Measurements from ENCODE around the gene GATA5.

Gene GATA5

DNA sequence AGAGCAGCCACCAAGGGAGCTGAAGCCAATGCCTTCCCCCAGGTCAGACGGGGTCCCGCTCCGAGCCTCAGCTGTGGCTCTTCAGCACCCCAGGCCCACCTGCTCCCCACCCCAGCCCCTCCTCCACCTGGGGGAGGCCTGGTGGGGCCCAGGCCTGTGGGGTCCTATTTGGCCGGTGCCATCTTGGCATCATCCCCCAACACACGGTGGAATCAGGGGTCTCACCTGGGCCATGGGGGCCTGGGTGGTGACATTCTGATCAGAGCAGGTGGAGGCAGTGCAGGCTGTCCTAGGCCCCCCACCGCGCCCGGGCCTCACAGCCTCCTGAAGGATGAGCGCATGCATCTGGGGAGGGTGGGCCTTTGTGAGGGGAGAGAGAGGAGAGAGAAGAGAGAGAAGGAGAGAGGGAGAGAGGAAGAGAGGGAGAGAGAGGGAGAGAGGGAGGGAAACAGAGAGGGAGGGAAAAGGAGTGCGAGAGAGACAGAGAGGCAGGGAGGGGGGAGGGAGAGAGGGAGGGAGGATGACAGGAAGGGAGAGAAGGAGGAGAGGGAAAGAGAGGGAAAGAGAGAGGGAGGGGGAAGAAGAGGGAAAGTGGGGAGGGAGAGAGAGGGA is 24.5 kb downstream of the GATA5 start:
- DNase-seq: no peak

DNA sequence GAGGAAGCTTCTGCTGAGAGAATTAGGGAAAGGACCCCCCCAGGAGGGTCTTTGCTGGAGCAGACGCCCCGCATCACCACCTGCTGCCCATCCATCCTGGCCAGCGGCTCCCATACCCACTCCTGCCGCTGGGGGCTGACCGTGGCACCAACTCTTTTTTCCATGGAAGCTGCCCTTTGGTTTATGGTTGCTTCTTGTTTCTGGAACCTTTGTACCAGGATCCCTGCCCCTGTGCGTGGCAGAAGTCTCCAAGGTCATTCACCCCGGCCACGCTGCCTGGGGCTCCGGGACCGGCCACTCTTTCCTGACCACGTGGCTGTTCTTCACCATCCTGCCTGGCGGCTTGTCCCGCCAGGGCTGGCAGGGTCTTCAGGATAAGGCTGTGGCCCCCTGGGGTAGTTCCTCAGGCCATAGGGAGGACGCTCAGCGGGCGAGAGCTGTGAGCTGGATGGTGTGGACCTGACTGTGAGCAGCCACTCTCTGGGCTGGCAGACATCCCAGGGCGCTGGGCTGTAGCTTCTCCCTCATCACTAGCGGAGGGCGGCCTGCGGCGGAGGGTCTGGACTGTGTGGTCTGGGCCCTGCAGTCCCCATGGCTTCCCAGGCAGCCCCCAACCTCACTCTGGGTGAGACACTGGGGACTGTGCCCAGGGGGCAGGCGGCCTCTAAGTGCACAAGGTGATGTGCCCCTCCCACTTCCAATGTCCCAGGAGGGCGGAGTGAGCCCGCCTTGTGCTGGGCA is 25.7 kb downstream of the GATA5 start:
- DNase-seq: no peak

DNA sequence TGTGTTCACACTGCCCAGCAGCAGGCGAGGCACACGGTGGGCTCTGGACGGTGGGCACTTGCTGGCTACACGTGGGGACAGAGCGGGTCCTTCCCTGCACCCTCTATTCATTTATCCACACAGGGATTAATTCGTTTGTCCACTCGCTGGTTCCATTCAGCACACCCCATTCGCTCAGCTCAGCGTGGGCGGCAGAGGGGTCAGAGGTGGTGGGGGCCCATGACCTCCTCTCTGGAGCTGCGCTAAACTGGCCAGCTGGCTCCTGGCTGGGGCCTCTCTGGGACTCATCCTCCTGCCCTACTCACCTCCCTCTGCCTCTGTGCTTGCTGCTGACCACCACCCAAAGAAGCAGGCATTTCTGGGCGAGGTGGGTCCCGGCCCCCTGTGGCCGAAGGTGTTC is 27.0 kb downstream of the GATA5 start:
- DNase-seq: no peak

DNA sequence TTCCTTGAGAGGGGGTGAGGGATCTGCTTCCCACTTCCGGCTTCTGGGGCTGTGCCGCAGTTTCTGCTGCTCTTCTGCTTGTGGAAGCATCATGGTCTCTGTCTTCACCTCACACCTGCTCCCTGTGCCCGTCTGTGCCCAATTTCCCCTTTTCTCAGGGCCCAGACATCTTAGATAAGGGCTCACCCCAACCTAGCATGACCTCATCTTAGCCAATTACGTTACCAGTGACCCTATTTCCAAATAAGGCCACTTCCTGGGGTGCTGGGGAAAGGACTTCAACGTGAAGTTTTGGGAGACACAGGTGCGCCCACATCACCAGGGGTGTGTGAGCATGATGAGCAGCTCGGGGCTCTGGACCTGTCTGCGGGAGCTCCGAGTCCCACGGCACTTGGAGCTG is 27.8 kb downstream of the GATA5 start:
- no peak for DNase-seq

DNA sequence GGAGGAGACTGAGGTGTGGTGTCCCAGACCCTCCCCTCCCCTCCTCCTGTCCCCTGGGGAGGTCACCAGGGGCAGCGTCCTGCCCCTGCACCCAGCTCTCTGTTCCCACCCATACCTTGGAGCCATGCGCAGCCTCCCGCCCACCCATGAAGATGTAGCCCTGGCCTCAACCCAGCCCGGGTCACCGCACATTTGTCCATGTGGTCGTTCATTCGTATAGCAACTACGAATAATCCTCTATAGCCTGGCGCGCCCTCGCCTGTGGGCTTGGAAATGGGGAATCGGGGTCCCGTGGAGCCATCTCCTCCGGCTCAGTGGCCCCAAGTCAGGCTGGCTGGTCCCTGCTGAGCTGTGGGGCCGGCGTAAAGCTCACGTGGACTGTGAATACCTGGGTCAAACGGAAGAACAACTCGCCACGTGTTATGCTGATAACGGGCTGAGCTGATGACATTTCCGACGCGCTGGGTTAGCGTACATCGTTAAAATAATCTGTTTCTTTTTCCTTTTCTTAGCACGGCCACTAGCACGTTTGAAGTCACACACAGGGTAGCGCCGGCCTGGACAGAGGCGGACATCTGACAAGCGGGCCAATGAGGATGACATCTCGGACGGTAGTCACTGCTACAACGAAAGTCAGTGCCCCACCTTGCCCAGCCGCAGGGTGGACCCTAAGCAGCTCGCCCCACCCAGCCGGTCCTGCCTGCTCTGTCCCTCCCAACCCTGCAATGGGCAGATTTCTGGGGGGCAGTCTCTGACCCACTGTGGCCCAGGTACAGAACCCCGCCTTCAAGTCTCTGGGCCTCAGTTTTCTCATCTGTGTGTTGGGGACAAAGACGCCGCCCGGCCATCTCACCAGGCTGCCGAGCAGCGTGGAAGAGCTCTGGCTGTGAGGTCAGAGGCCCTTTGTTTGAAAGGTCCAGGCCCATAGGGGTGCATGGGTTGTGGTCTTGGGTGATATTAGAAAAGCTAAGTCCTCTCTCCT is 28.6 kb downstream of the GATA5 start:
- DNase-seq: no peak

DNA sequence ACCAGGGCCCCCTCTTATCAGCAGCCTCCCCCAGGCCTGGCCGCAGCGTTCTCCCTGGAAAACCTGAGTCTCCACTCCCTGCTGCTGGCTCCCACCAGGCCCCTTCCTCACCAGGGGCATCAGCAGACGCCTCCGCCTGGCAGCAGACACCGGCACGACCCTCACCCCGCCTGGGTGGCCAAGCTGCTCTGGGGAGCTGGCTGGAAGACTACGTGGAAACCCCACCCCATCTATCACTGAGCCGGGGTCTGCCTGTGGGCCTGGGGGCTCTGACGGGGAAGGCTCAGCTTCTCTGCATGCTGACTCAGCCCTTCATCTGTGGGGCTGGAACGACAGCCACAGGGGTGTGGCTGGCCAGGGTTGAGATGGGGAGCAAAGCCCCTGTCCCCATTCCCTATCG is 29.3 kb downstream of the GATA5 start:
- no peak for DNase-seq

DNA sequence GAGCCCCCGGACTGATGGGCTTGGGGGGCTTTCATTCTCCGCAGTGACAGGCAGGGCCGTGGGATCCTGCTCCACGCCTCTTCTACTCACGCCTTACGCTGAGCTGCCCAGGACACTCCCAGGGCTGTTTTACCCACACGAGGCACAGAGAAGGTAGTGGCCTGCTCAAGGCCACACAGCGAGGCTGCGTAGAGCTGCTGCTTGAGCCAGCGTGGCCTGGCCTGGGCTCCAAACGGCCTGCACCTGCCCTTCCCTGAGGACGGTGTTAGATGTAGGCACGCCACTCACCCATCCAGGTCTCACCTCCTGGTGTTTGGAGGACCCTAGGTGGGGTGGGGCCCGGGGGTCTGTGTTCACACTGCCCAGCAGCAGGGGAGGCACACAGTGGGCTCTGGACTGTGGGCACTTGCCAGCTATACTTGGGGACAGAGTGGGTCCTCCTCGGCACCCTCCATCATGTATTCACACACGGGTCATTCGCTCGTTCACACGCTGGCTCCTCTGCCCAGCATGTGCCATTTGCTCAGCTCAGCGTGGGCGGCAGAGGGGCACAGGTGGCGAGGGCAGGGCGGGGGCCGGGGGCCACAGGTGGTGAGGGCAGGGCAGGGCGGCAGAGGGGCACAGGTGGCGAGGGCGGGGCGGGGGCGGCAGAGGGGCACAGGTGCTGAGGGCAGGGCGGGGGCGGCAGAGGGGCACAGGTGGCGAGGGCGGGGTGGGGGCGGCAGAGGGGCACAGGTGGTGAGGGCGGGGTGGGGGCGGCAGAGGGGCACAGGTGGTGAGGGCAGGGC is 30.0 kb downstream of the GATA5 start:
- no peak for DNase-seq

DNA sequence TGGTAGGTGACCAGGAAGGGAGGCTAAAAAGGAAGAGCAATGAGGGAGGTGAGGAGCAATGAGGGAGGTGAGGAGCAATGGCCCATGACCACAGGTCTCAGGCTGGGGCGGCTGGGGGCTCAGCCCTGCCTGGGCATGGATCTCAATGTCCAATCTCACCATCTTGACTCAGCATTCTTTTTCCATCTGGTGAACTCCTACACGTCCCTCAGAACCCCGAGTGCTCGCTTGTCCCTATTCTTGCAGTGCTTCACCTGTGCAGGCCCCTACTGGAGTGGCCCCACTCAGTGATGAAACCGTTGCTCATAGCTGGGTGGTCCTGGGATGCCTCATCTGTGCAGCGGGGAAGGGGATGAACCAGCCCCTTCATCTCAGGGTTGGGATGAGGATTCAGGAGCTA is 31.5 kb downstream of the GATA5 start:
- DNase-seq: no peak

DNA sequence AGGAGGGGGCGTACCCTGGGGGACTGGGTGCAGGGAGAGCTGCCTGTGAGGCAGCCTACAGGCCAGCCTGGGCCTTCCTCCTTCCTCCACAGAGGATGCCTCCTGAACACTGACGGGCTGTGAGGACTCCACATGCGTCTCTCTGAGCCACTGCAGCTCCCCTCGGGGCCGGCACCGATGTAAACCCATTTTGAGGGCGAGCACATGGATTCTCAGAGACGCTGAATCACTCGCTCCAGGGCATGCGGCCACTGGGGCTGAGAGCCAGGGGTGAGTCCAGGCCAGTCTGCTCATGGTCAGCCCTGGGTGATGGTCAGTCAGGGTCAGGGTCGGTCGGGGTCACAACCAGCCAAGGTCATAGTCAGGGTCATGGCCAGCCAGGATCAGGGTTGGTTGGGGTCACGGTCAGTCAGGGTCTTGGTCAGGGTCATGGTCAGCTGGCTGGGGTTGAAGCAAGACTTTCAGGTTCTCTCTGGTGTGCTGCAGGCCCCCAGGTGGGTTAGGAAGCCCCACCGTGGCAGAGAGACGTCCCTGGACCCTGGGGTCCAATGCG is 33.7 kb downstream of the GATA5 start:
- no peak for DNase-seq

DNA sequence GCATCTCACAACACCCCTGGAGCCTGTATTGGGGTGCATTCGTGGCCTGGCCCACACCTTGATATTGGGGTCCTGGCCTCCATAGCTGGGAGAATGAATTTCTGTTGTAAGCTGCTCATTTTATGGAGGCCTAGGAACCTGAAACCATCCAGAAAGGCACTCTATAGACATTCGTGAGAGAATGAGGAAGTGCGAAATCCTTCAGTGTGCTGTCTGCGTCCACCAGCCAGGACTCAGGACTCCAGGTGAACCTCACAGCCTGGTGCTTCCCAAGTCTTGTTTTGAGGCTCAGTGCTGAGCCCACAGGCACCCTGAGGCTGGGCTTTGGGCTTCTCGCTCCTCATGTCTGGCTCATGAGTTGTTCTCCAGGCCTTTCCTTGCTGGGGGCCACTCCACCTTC is 36.6 kb downstream of the GATA5 start:
- peak; percentile 5 for DNase-seq

DNA sequence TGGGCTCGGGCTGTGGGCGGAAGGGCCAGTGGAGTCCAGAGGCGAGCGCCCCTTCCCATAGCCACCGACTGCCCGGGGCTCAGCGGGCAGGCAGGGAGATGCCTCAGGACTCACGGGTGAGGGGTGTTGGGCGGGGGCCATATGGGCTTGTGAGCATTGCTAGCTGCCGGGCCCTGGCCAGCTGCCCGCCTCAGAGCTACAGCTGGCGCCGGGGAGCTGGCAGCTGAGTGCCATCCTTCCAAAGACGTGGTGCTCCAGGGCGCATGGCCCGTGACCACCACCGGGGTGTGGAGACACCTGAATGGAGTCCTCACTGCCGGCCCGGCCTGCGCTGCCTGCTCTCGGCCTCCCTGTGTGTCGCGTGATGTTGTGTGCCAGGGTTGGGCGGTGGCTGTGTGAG is 37.9 kb downstream of the GATA5 start:
- no peak for DNase-seq

DNA sequence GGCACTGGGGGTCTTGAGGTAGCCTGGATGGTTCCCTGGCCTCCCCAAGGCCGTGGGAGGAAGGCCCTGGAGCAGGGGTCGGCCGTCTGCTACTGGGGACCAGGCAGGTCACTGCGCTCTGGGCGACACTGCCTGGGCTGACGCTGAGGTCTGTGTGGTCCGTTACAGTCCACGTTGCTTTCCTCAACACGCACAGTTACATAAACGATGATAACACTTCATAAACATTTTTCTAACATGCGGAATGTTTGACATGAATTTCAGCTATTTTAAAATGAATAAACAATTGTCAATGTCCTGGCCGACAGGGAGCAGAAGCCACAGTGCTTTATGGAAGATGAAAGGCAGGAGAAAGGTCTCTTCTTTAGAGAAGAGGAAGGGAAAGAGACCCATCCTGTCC is 38.3 kb downstream of the GATA5 start:
- no peak for DNase-seq

DNA sequence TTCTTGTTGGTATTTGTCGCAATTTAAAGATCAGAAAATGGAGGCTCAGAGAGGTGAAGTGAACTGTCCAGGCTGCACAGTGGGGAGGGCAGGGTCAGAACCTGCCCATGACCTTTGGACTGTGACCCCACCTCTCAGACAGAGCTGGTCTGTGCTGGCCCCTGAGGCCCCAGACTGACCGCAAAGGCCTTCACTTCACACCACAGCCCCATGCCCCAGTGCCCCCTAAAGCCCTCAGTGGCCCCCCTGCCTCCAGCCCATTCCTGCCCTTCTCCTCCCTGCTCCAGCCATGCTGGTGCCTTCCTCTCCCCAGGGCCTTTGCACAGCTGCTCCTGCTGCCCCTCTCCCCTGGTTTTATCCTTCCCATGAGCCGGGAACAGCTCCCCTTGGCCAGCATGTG is 39.1 kb downstream of the GATA5 start:
- DNase-seq: no peak

DNA sequence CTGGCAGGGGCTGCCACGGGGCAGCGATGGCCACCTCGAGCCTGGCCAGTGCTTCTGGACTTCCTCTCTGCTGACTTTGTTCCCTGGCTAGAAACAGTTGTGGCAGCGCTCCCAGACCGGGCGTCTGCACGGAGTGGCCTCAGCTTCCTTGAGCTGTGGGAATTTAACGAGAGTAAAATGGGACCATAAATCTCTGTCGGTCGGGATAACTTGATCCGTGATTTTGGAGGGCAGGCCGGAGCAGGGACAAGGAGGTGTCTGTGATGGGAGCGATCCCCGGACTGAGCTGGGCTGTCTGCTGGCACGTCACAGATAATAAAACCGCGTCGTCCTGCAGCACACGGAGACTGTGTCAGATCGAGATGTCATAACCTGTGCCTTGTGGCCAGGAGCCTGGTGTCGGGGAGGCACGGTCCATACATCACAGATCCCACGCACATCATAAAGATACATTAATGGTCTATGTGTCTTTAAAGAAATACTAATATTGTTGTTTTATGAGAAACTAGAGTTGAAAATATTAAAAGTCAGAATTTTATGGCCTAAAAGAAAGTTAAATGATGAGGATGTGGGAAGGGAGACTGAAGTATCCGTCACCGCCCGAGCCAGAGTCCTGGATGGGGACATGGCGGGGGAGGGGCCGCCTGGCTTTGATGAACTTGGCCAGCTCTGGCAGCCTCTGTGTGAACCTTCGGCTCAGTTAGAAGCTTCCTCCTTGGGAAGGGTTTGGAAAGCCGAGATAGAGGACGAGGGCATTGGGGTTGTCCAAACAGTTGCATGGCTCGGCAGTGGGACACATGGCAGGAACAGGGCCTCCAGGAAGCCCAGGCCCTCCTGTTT is 41.9 kb downstream of the GATA5 start:
- no peak for DNase-seq

DNA sequence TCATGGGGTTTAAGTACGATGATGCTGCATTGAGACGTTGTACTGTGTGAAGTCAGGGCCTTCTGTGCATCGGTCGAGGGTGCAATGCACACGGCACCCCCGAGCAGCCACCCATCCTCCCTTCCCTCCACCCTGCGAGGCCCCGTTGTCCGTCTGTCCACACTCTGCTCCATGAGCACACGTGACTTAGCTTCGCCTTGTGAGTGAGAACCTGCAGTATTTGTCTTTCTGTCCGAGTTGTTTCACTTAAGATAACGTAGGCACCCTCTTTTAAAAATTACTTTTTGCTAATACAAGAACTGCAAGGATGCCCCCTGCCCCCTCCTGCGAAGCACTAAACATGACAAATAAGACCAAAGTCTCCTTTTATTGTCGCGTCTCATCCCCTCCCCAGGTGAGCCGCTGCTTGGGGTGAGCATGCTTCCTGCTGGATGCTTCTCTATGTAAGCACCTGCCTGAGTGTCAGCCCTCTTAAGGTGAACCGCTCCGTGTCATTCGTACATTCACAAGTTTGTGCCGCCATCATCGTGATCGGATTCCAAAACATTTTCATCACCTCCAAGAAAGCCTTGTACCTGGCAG is 44.8 kb downstream of the GATA5 start:
- DNase-seq: no peak

DNA sequence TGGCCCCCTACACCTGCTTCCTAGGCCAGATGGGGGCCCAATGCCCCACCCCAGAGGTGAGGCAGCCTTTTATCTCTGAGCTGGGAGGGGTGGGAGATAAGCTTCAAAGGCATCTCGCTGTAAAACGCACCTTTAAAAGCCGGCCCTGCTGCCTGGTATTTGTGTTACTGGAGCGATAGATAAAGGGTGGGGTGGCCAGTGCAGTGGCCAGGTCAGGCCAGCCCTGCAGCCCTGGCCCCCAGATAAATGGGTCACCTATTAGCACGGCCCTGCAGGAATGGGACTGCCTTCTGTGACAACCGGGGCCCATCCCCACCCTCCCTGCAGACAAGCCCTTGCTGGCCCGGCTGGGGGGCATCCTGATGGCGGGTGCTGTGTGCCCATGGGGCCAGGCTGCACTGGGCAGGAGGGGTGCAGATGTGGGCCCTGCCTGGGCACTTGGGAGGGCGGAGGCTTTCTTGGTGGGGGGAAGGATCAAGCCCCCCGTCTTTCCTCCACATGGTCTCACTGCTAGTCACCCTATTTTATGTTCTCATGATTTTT is 45.4 kb downstream of the GATA5 start:
- no peak for DNase-seq

DNA sequence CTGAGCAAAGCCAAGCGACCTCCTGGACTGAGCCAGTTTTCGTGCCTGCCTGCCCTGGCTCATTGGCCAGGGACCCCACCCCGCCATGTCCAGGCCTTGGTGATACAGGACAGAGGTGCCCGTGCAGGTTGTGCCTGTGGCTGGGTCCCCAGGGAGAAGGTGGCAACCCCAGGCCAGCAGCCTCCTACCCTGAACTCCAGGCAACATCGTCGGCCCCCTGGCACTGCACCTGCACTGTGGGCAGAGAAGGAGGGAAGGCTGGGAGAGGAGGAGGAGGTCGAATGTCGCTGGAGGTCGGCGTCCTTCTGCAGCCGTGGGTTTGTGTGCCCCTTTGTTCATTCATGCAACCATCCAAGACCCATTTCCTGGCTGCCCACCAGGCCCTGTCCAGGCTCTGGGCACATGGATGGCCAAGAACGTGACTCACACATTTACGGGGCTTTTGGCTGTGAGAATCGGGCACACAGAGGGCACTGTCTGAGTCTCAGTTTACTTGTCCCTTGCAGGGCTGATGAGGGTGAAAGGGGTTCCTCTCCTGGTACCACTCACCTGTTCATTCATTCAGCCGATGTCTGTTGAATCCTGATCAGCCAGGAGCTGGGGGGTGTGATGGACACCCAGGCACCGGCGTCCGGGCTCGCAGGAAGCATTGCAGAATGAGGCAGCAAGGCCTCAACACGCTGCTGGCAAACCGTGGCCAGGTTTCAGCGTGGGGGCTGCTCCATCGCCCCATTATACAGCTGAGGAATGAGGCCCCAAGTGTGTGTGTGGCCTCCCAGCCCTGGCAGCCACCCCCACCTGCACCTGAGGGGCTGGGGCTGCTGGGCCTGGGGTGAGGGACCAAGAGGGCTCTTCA is 46.1 kb downstream of the GATA5 start:
- no peak for DNase-seq

DNA sequence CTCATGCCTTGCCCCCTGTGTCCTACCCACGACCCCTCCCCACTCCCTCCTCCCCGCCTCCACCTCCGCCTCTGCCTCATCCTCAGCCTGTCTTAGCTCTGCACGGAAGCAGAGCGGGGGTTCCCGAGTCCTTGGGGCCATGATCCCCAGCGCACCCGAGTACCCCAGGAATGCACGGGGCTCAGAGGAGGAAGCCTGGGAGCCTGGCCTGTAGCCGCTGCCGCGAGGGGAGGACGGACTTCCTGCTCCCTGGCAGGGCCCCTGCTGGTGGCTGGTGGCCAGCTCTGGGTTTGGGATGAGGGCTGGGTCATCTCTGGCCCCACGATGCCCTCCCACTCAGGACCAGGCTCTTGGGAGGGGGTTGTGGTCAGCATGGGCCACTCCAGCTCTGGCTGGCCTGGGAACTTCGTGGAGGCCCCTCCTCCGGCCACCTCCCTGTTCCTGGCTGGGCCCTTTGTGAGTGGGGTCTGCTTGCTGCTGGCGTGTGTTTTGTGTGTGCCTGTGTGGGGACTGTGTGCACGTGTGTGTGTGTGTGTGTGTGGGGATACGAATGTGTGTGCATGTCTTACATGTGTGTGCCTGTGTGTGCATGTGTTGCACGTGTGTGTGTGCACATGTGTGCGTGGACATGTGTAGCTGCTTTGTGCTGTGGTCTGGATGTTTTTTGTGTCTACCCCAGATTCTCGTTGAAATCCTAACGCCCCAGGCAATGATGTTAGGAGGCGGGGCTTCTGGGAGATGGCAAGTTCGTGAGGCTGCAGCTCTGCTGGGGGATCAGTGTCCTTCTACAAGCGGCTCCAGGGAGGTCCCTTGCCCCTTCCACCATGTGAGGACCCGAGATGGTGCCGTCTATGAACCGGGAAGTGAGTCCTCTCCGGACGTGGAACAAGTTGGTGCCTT is 47.1 kb downstream of the GATA5 start:
- no peak for DNase-seq

DNA sequence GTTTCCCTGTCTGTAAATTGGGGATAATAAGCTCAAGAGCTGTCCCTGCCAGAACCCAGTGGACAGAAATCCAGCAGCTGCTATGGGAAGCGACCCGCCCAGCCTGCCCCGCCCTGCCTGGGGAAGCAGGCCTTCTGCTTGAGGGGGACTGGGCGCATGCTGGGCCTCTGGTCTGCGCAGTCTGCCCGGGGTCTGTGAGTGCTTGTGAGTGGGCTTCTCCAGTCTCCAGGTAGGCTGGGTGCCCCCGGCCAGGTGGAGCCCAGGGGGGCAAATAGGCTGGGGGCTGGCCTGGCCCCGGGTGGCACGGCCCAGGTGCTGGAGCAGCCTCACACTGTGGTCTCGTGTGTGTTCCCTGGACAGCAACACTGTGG is 47.8 kb downstream of the GATA5 start:
- DNase-seq: no peak
